Hematopoietic multipotent progenitor cell treated with erythropoietin and hydrocortisone succinate and interleukin-3 and kit ligand, for 15 days (in vitro differentiated cells): ENCODE results near the gene NELL1.

ENCODE experiments used
- DNase-seq: peaks from one replicate; pipeline ENCODE4 v3.0.0-alpha.2; 2015; ENCODE audit warnings: low spot score

NELL1 gene

DNA sequence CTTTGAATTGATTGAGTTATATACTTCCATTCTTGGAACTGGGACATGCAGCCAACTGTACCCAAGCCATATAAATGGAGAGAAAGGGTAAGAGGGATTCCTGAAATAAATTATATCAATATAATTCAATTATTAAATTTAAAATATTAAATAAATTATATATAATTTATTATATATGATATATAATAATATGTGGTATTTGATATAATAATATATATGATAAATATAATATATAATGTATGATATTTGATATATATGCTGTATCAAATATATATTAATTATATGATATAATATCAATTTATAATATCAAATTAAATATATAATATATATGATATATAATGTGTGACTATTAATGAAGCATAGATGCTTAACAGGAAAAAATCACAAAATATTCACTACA lies 677.0 kb downstream of the NELL1 start:
- no peak for DNase-seq

DNA sequence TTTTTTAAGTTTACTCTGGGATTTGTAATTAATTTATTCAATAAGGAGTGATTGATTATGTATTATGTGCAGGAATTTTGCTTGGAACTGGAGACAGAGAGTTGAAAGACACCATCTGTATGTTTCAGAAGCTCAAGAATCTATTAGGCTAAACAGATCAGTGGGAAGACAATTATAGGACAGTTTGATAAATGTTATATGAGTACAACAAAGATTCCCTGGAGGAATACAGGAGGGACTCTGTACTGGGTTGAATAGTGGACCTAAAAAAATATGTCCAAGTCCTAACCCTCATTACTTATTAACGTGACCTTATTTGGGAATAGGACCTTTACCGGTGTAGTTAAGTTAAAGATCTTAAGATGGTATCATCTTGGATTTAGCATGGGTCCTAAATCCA lies 681.2 kb downstream of the NELL1 start:
- no peak for DNase-seq

DNA sequence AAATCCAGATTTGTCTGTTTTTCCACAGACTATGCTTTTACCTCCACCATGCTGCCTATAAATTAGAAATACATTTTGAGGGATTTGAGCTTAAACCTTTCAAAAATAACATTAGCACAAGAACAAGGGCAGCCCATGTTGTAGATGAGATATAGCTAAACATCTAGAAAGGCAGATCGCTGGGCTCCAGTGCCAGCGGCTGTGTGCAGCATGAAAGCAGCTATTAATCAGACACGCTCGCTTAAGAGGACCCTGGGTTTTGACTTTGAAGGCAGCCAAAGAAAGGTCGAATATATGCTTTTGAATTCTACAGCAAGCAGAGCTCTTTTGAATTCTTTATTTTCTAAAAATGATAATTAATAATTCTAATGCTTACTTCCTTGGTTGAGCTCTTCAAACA lies 684.0 kb downstream of the NELL1 start:
- no peak for DNase-seq

DNA sequence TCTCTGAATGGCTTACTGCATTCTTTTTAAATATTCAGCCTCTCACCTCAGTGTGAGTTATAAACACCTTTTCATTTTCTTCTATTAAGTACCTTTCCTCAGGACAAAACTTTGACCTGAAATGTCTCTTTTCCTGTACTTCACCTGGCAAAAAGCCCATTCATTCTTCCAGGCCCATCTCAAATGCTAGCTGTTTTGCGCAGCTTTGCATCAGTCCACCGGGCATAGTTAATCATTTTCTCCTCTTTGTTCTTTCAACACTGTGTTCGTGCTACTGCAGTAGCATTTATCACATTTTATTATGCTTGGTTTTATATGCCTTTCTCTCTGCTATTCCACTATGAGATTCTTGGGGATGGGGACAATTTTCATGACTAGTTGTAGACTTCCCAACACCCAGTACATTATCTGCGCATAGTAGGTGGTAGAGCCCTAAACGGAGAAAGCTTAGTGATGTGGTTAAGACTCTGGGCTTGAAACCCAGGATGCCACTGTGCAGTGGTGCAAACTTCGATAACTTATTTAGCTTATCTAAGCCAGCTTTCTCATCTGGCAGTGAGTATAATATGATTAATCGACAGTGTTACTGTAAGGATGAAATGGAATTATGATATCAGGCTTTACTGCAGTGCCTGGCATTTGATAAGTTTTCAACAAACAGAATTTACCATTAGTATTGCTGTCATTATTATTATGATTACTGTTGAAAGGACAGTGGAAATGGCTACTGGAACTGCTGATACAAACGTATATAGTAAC lies 695.7 kb downstream of the NELL1 start:
- DNase-seq: no peak

DNA sequence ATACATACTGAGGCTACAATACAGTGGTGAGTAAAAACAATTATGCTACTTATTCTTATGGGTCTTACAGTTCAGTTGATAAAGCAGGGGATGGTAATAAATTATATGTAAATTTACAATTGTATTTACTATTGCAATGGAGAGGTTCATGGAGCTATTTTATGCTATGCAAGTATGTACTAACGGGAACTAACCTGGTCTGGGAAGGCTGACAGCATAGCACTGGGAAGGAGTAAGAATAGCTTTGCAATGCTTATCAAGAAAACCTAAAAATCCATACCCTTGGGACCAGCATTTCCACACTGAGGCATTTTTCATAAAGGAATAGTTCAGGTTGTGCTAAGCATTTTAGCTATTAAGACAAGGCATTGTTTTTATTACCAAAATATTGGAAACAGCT lies 700.6 kb downstream of the NELL1 start:
- no peak for DNase-seq

DNA sequence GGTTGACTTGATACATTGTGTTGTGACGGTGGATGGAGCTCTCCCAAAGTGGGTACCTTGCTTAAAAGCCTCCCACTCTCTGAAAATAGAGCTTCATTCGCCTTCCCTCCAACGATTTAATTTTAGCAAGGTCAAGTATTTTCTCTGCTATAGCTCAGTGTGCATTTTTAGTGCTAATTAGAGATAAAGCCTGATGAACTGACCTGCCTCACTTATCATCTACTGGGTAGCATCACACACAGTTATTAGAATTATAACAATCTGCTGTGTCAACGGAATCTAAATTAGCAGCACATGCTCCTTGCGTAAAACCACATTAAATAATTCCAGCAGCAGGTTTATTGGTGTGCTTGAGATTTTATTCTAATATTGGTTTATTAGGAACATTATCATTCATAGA lies 701.7 kb downstream of the NELL1 start:
- no peak for DNase-seq

DNA sequence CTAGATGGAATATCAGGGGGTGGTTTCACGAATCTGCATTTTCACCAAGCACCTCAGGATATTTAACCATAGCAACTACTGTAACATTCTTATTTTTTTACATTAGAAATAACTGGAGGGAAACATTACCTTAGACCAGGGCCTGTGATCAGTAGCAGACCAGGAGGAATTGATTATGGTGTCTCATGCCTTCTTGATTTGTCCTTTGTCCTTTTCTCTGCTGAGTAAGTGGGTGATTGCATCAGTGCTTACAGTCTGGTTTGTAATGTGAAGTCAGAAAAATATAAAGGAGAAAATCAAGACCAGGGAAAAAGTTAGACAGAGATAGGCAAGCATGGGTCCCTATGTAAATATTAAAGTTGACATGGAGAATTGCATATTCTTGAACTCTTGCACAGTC lies 703.3 kb downstream of the NELL1 start:
- no peak for DNase-seq

DNA sequence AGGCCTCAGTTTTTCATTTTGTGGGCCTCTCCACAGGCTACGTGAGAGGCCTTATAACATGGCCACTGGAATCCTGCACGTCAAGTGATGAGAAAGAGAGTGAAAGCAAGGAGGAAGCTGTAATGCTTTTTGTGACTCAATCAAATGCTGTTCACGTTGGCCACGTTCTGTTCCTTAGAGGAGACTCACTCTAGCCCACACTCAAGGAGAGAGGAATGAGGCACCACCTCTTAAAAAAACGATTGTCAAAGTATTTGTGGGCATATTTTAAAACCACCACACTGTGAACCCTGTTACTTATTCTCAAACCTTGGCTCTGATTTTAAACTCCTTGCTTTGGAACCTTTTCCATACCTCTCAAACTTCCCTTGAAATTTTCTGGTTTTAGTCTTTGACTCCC lies 705.0 kb downstream of the NELL1 start:
- no peak for DNase-seq

DNA sequence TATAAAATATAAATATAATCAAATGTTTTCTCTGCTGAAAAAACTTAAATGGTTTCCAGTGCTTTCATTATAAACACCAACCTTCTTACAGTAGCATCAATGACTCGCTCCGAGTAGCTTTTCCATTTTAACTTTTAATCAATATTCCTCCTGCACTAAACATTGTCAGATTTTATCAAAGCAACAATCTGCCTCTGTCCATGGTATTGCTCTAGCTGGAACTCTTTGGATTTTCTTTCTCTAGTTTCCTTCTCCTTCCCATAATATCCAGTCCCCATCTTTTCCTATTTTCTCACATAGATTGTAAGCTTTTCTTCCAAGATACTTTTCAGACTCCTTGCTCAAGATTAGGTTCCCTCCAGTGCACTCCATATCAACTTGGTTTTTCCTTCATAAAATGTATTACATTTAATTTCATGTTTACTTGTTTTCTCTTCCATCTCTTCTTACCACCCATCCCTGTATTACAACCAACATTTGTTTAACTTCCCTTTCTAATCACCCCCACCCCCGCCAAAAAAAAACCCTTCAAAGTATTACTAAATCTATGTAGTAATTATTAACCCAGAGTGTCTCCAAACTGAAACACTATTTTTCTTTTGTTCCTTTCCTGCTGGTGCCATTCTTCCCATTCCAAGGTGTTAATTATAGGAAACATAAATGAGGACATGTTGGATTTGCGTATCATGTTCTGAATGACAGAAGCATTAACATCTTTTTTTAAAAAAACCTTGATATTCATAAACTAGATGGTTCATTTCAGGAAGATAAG lies 716.5 kb downstream of the NELL1 start:
- no peak for DNase-seq

DNA sequence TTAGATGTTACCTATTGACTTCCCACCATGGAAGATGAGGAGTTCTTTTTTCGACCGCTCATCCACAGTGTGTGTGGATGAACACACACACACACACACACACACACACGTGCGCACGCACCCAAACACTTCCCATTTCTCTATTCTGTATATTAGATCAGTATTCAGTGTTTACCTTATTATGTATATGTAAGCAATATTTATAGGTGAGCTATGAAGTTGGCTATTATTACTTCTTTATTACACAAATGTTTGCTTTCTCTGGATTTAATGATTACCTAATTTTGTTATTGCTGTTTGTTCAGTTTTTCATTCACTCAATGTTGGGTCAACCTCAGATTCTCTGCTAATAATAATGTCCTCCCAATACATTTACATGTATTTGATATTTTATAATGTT lies 721.0 kb downstream of the NELL1 start:
- DNase-seq: no peak

DNA sequence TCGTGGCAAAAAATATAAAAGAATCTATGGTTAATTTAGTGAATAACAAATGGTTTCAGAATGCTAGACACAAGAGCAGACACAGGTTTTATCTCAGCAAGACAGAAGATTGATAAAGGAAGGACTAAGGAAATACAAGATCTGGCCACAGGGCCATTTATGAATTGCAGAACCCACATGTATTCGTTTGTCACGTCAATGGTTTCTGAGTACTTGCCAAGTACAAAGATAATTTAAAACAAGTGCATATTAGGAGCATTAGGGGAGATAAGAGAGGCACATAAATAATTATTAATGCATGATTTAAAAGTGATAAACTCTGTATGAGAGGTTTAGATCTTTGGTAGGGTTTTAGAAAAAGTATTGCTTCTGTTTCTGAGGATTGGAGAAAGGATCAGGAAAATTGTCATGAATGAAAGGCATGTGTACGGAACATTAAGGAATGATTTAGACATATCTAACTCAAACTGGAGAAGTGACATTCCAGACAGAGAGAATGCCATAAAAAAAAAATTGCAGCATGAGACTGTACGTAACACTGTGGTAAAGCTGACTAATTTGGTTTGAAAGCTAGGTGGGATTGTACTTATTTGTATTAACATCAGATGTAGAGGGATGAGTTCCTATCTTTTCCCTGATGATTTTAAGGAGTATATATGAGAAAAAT lies 727.1 kb downstream of the NELL1 start:
- no peak for DNase-seq

DNA sequence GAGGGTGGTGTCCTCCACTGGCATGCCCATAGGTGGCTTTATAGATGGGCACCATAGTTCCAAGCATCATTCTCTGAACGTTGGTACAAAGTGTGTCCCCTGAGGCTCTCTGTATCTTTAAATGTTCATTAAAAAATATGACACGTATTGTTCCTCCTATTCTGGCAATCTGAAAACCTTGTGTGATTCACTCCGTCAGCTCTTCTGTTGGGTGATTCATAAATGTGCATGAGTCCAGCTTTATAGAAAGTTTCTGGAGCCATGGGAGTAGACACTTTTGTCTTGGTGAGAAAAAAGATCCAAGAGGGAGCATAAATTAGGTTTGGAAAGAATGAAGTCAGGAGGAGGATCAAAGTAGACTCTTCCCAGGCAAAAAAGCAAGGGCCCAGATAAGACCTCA lies 728.8 kb downstream of the NELL1 start:
- no peak for DNase-seq

DNA sequence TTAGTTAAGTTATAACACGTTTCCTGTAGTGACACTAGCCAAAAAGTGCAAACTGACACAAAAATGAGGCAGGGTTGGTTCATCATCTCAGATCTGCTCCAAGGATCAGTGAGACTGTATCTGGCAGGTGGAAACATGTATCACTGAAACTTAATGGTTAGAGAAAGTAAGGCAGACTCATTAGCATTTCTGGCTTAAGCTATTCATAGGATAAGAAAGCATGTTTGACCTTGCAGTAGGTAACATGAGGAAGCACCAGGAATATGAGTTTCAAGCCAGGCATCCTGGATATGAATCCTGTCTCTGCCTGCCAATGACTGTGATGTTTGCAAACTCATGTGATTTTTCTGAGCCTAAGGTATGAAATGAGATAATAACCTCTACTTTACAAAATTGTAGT lies 732.1 kb downstream of the NELL1 start:
- no peak for DNase-seq

DNA sequence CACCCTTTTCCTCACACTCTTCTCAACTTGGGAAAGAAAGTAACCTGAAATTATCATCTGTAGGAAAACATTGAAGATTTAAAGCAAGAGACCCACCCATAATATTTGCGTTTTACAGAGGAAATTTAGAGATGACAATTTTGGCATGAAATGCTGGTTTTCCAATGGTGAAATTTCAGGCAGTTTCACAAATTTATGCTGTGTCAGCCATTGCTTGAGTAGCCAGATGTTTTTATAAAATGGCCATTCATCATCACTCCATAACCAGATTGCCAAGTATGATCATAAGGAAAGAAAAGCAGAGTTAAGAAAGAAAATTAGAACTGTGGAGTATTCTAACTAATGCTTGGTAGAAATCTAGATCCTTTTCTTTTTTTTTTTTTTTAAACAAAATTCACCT lies 732.9 kb downstream of the NELL1 start:
- DNase-seq: no peak

DNA sequence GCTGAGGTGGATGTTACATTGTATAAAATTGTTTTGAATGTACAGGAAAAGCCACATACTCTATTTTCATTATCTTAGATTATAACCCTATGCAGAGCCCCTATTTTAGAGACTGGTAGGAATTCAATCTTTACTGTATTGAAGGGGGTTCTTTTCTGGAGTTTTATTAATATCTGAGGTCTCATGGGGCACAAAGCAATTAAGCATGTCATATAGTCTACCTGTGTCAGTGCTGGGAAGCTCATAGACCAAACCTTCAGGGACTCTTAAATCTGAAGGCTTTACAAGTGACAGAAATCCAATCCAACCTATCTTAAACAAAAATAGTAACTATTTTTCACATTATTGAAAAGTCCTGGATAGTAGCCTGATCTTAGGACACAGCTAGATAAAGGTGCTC lies 733.7 kb downstream of the NELL1 start:
- no peak for DNase-seq

DNA sequence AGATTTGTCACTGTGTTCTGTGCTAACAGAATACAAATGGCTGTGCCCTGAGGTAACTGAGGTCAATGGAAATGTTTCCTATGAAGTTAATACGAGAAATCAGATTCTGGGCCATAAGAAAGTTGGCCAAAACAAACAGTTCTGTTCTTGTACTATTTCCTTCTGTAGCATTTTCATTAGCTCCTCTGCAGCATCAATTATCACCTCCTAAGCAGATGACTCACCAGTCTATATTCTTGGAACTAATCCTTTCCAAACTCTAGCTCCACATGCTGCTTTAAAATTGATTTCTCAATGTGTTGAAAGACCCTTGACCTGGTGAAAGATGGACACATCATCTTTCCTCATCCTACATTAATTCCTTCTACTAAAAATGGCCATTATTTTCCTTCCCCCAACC lies 736.0 kb downstream of the NELL1 start:
- no peak for DNase-seq

DNA sequence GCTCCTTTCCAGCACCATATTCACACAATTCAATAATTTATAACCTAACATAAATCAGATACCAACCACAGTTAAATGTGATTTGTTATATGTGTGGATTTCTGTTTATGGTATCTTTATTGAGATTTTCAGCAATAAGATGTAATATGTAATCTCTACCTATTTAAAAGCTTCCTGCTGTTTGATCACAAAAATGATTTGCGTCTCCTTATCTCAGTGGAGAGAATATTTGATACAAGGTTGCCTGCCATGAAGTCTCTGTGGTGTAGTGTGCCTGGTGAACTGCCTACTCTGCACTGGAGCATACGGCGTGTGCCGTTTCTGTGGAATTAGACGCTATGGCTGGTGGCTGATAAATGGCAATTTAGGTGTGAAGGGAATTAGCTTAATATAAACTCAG lies 741.1 kb downstream of the NELL1 start:
- DNase-seq: no peak

DNA sequence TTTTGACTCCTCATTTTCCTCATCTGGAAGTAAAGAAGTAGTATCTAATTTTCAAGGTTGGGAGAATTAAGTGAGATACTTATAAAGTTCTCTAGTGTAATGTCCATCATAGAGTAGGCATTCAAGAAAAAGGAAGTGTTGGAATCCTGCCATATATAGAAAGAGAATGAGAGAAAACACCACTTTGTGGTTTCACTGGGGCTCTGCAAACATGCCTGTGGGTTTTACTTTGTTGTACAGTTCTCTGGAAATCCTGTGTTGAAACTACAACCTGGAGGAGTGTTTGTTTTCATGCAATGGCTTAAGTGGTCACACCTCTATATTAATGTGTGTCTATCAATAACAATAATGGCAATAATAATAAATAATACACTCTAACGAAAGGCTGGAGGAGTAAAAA lies 741.7 kb downstream of the NELL1 start:
- DNase-seq: no peak

DNA sequence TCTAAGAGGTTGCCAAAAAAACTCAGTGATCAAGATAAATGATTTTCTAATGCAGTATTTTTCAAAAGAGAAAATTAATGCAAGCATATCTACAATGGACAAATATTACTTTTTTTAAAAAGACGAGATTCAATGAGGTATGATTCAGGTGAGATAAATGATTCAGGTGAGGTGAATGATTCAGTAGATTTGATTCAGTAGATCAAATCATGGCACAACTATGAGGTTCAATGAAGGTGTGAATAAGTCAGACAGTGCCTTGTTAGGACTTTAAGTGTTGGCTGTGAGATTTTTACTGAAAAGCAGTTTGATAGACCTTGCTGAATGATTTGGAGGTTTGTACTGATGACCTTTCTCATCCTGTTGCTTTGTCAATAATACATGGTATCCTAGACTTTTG lies 742.2 kb downstream of the NELL1 start:
- DNase-seq: no peak

DNA sequence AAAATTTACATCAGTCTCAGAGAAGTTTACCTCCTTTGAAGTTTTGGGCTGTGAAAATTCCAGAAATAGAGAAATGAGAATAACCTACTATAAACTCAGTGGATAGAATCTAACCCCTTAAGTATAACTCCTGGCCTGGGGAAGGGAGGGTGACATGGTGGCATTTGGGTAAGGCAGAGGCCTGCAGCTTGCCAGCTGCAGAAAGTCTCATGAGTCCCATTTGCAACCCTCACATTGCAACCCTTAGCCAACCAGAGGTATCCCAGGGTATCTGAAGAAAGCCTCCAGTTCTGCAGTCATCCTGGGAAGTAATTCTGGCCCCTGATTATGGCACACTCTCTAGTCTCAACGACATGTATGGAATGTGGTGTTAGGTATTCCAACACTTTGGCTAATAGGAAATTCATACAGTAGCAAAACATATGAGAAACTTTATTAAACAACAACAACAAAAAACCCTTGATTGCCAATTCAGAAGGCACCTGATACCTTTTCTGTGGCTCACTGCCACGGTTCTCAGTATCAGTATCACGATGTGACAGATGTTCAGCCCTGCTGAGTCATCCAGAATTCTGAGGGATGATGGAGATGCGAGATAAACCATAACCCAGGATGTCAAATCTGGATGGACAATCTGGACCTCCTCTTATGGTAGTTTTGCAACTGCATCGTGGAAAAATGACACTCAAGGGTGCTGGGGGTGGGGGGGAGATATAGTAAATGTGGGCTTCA lies 743.4 kb downstream of the NELL1 start:
- no peak for DNase-seq

DNA sequence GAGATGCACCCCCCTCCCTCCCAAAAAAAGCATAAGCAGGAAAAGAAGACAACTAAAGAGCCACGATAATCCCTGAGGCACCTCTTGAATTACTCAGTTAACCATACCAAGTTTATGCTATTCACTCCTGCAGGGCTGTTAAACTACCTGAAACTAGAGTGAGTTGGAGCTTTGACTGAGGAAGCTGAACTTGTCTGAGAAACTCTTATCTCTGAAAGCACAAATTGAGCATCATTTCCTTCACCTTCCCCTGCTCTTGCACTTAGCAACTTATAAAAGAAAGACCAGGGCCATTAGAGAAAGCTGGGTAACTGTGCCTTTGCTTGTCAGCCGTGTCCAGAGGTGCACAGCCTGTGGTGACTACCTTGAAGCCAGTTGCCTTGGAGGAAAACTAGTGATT lies 745.6 kb downstream of the NELL1 start:
- DNase-seq: no peak

DNA sequence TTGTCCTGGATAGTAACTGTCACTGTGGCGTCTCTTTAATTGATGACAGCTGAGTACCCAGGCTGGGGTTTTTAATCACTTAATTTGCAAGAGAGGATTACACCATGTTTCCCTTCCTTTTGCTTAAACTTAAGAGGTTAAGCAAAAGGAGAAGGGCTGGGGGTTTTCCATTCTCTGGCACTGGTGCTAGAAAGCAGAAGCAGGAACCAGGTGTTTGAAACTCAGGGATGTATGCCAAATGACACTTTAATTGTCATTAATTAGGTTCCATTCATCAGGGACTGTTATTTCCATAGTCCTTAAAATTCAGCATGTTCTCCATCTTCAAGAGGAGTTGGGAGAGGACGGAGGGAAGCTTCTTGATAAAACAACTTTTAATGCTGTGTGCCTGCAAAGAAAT lies 746.2 kb downstream of the NELL1 start:
- DNase-seq: no peak
